Neural cell (in vitro differentiated cells): ENCODE results near the gene ENOX1. TPM values are rescaled to one million over a fixed set of nuclear protein-coding genes. Genes with fewer than 3 reads are reported as not detected.

Source experiments
- H2AFZ ChIP-seq: fragments of 200-600, 300-800 bp; sonication (generic), shearing (Covaris generic); 2 replicates; pipeline ENCODE4 v1.6.0; 2014; ENCODE audit warnings: low read depth, mild to moderate bottlenecking, antibody characterized with exemption, low read length, moderate library complexity
- H3F3A ChIP-seq: fragments of 200-600 bp; shearing (Covaris generic); 2 replicates; pipeline ENCODE4 v1.6.1; 2016; ENCODE audit warnings: mild to moderate bottlenecking, moderate library complexity, mixed read lengths, antibody characterized with exemption, low read length; ENCODE audit not compliant: insufficient read depth, poor library complexity, severe bottlenecking
- H3K27ac ChIP-seq: fragments of 200-600, 300-800 bp; sonication (generic), shearing (Covaris generic); 2 replicates; pipeline ENCODE4 v1.5.1; 2014; ENCODE audit warnings: mild to moderate bottlenecking, low read length, moderate library complexity
- H3K27me3 ChIP-seq: fragments of 300-800, 200-600 bp; sonication (generic), shearing (Covaris generic); 2 replicates; pipeline ENCODE4 v1.6.0; 2014; ENCODE audit warnings: mild to moderate bottlenecking, low read depth, low read length, moderate library complexity; ENCODE audit not compliant: insufficient read depth
- H3K36me3 ChIP-seq: fragments of 300-800, 200-600 bp; sonication (generic), shearing (Covaris generic); 2 replicates; pipeline ENCODE4 v1.5.1; 2014; ENCODE audit warnings: mild to moderate bottlenecking, antibody characterized with exemption, low read length, moderate library complexity; ENCODE audit not compliant: insufficient read depth
- H3K4me2 ChIP-seq: fragments of 300-800, 200-600 bp; sonication (generic), shearing (Covaris generic); 2 replicates; pipeline ENCODE4 v1.6.0; 2014; ENCODE audit warnings: mild to moderate bottlenecking, low read length
- H3K4me3 ChIP-seq: fragments of 300-800, 200-600 bp; sonication (generic), shearing (Covaris generic); 2 replicates; pipeline ENCODE4 v1.5.1; 2014; ENCODE audit warnings: mild to moderate bottlenecking, low read length, moderate library complexity
- H3K79me2 ChIP-seq: fragments of 200-600 bp; shearing (Covaris generic); replicated peaks from 2 replicates; pipeline ENCODE4 v1.6.0; 2014; ENCODE audit warnings: mild to moderate bottlenecking, low read length, moderate library complexity; ENCODE audit not compliant: insufficient read depth
- H3K9ac ChIP-seq: fragments of 300-800, 200-600 bp; sonication (generic), shearing (Covaris generic); 2 replicates; pipeline ENCODE4 v1.6.1; 2016; ENCODE audit warnings: mild to moderate bottlenecking, low read length, mixed read lengths
- H3K9me2 ChIP-seq: fragments of 200-600 bp; shearing (Covaris generic); 2 replicates; pipeline ENCODE4 v1.6.1; 2016; ENCODE audit warnings: mild to moderate bottlenecking, low read length, mixed read lengths; ENCODE audit not compliant: insufficient read depth
- H3K9me3 ChIP-seq: fragments of 200-600, 300-800 bp; sonication (generic), shearing (Covaris generic); 2 replicates; pipeline ENCODE4 v1.6.1; 2016; ENCODE audit warnings: mild to moderate bottlenecking, mixed run types, low read length, moderate library complexity, mixed read lengths
- H4K20me1 ChIP-seq: fragments of 200-600 bp; shearing (Covaris generic); 2 replicates; pipeline ENCODE4 v1.6.1; 2016; ENCODE audit warnings: mild to moderate bottlenecking, mixed run types; ENCODE audit not compliant: insufficient read depth
- CTCF ChIP-seq: fragments of 450-650 bp; IDR thresholded peaks from 2 replicates; pipeline ENCODE4 v1.5.1; 2014; ENCODE audit warnings: antibody characterized with exemption, mild to moderate bottlenecking, moderate library complexity; ENCODE audit not compliant: poor library complexity, severe bottlenecking
- EP300 ChIP-seq: fragments of 450-650 bp; conservative IDR thresholded peaks from 2 replicates; pipeline ENCODE4 v1.6.1; 2014; ENCODE audit warnings: antibody characterized with exemption, mild to moderate bottlenecking, moderate library complexity; ENCODE audit not compliant: poor library complexity, severe bottlenecking
- EZH2 ChIP-seq: fragments of 200-600, 300-800 bp; shearing (Covaris generic), sonication (generic); IDR thresholded peaks from 2 replicates; pipeline ENCODE4 v1.6.1; 2014; ENCODE audit warnings: antibody characterized with exemption, low read length, borderline replicate concordance, mild to moderate bottlenecking; ENCODE audit not compliant: insufficient read depth, poor library complexity, severe bottlenecking
- MXI1 ChIP-seq: fragments of 450-650 bp; conservative IDR thresholded peaks from 2 replicates; pipeline ENCODE4 v1.6.1; 2014; ENCODE audit warnings: antibody characterized with exemption, mild to moderate bottlenecking; ENCODE audit not compliant: poor library complexity, severe bottlenecking
- POLR2AphosphoS5 ChIP-seq: IDR thresholded peaks from 2 replicates; pipeline ENCODE4 v1.6.1; 2012
- RAD21 ChIP-seq: fragments of 450-650 bp; conservative IDR thresholded peaks from 2 replicates; pipeline ENCODE4 v1.6.1; 2014; ENCODE audit warnings: antibody characterized with exemption, mild to moderate bottlenecking, moderate library complexity
- SMC3 ChIP-seq: fragments of 450-650 bp; conservative IDR thresholded peaks from 2 replicates; pipeline ENCODE4 v1.6.1; 2014; ENCODE audit warnings: antibody characterized with exemption, mild to moderate bottlenecking, moderate library complexity; ENCODE audit not compliant: poor library complexity
- TAF1 ChIP-seq: IDR thresholded peaks from 2 replicates; pipeline ENCODE4 v1.6.1; 2012; ENCODE audit warnings: low read depth
- polyA plus RNA-seq: library from polyadenylated mRNA; depleted of rRNA; stranded (reverse); fragments of >200 nt; gene quantifications from 2 replicates; pipeline ENCODE4 v1.2.3, GENCODE V29; 2014
- TF ChIP-seq, protein P1 (sequence below): IDR thresholded peaks from 2 replicates; pipeline ENCODE4 v1.6.1; 2012; ENCODE audit warnings: borderline replicate concordance

ENOX1 gene
- polyA plus RNA-seq, 1 donor from 2014 or later = 42.6 TPM

DNA sequence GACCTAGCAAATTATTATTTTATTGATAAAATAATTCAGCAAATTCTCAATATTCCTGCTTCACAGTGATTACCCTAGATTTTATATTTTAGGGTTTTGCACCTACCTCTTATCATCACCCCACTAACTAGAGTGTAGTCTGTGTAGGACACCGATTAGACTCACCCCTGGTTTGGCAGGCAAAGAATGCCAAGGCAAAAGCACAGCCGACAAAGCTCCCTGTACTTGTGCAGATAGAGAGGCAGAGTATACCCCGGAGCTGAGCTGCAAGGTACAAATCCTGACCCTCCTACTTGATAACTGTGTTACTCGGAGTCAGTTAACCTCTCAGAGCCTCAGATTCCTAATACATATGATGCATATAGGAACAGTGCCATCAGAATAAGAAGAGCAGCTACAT is 225.7 kb downstream of the ENOX1 start:
- no peaks in the 10 kb centered on the region for H4K20me1 ChIP-seq
- H3K36me3 ChIP-seq = no peaks in the 10 kb centered on the region
- H2AFZ ChIP-seq = no peak overlapping the region
- no peaks in the 10 kb centered on the region for H3K9me3 ChIP-seq
- TF ChIP-seq MXI1 (no peak), SMC3 (no peak), EZH2 (no peak), EP300 (no peak), TAF1 (no peak), CTCF (no peak), POLR2AphosphoS5 (no peak), RAD21 (no peak)
- TF ChIP-seq, protein P1, sequence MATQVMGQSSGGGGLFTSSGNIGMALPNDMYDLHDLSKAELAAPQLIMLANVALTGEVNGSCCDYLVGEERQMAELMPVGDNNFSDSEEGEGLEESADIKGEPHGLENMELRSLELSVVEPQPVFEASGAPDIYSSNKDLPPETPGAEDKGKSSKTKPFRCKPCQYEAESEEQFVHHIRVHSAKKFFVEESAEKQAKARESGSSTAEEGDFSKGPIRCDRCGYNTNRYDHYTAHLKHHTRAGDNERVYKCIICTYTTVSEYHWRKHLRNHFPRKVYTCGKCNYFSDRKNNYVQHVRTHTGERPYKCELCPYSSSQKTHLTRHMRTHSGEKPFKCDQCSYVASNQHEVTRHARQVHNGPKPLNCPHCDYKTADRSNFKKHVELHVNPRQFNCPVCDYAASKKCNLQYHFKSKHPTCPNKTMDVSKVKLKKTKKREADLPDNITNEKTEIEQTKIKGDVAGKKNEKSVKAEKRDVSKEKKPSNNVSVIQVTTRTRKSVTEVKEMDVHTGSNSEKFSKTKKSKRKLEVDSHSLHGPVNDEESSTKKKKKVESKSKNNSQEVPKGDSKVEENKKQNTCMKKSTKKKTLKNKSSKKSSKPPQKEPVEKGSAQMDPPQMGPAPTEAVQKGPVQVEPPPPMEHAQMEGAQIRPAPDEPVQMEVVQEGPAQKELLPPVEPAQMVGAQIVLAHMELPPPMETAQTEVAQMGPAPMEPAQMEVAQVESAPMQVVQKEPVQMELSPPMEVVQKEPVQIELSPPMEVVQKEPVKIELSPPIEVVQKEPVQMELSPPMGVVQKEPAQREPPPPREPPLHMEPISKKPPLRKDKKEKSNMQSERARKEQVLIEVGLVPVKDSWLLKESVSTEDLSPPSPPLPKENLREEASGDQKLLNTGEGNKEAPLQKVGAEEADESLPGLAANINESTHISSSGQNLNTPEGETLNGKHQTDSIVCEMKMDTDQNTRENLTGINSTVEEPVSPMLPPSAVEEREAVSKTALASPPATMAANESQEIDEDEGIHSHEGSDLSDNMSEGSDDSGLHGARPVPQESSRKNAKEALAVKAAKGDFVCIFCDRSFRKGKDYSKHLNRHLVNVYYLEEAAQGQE = no peak
- no peak overlapping the region for H3K9ac ChIP-seq
- no peak overlapping the region for H3K4me3 ChIP-seq
- H3K4me2 ChIP-seq = no peak overlapping the region
- no peaks in the 10 kb centered on the region for H3F3A ChIP-seq
- H3K79me2 ChIP-seq = peaks cover 4% of the 10 kb centered on the region
- no peaks in the 10 kb centered on the region for H3K27me3 ChIP-seq
- H3K27ac ChIP-seq = peak overlapping the region; percentile 26
- no peaks in the 10 kb centered on the region for H3K9me2 ChIP-seq

GRCh38 chr13:43558939-43559338 is 227.8 kb downstream of the ENOX1 start:
- no peak overlapping the region for H3K9ac ChIP-seq
- no peaks in the 10 kb centered on the region for H3K36me3 ChIP-seq
- no peaks in the 10 kb centered on the region for H3K9me2 ChIP-seq
- no peak overlapping the region for H3K27ac ChIP-seq
- H4K20me1 ChIP-seq = no peaks in the 10 kb centered on the region
- TF ChIP-seq, protein P1 = no peak
- no peak for TF ChIP-seq SMC3
- H2AFZ ChIP-seq = no peak overlapping the region
- no peaks in the 10 kb centered on the region for H3K79me2 ChIP-seq
- no peaks in the 10 kb centered on the region for H3F3A ChIP-seq
- no peak overlapping the region for H3K4me3 ChIP-seq
- H3K4me2 ChIP-seq = no peak overlapping the region
- no peaks in the 10 kb centered on the region for H3K27me3 ChIP-seq
- no peaks in the 10 kb centered on the region for H3K9me3 ChIP-seq
